Measurements from ENCODE around the gene DPP6.
A peak's percentile ranks its signal among the peaks of the same experiment; 100 is the strongest.
"Not testable (repeated sequence)": the region's sequence is repeated elsewhere in the genome, so short reads cannot be mapped to it uniquely, and the experiment has no call there.

Gene DPP6

GRCh38 chr7:154934353-154934952, 882.3 kb downstream of the DPP6 start:
- not testable (repeated sequence) for H4K5ac ChIP-seq (ENCODE audit: low read length); H3K4ac ChIP-seq (ENCODE audit: low read depth, low read length); H4K8ac ChIP-seq (ENCODE audit: low read depth, low read length); H2AK5ac ChIP-seq (ENCODE audit: low read length); H3K4me2 ChIP-seq (ENCODE audit: low read length); H3K56ac ChIP-seq (ENCODE audit: low read length); H3K79me1 ChIP-seq (ENCODE audit: low read length); H2BK15ac ChIP-seq (replicated peaks; ENCODE audit: low read depth); H3K18ac ChIP-seq (ENCODE audit: low read length); H3K27me3 ChIP-seq (ENCODE audit: insufficient read depth, low read length, poor library complexity); H3K9ac ChIP-seq (ENCODE audit: low read length); H3K4me3 ChIP-seq (ENCODE audit: low read length); H3K4me1 ChIP-seq (ENCODE audit: control insufficient read depth, low read depth, low read length); H3K79me2 ChIP-seq (ENCODE audit: control insufficient read depth, insufficient read depth, low read length); H3K36me3 ChIP-seq (ENCODE audit: control insufficient read depth, insufficient read depth, low read length); H2BK5ac ChIP-seq (ENCODE audit: low read length); H2BK120ac ChIP-seq (ENCODE audit: low read depth, low read length); H3K23ac ChIP-seq (ENCODE audit: low read length); H3K27ac ChIP-seq (ENCODE audit: low read depth, low read length)
- no CpG with 5 or more reads among the region's 5 CpGs for WGBS (ENCODE audit: extremely low coverage, insufficient coverage, low lambda C conversion rate)
- DNase-seq, result peak; percentile 25

DNA sequence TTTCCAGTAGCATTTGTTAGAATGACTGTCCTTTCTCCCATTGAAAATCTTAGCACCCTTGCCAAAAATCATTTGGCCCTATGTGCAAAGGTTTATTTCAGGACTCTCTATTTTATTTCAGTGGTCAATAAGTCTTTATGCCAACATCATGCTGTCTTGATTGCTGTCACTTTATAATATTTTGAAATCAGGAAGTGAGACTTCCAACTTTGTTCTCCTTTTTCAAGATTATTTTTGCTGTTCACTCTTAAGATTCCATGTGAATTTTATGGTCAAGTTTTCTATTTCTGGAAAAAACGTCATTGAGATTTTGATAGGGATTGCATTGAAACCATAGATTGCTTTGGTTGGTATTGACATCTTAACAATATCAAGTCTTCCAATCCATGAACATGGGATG, 885.6 kb downstream of the DPP6 start:
- no peaks in the 10 kb centered on the region for H3K36me3 ChIP-seq (ENCODE audit: control insufficient read depth, insufficient read depth, low read length)
- H3K9ac ChIP-seq (ENCODE audit: low read length), result no peak overlapping the region
- H2AK5ac ChIP-seq (ENCODE audit: low read length), result no peak overlapping the region
- no peak for DNase-seq
- H3K4me2 ChIP-seq (ENCODE audit: low read length), result no peak overlapping the region
- no peak overlapping the region for H3K56ac ChIP-seq (ENCODE audit: low read length)
- H2BK15ac ChIP-seq (replicated peaks; ENCODE audit: low read depth), result no peak overlapping the region
- no peak overlapping the region for H4K5ac ChIP-seq (ENCODE audit: low read length)
- no peaks in the 10 kb centered on the region for H3K79me1 ChIP-seq (ENCODE audit: low read length)
- H3K79me2 ChIP-seq (ENCODE audit: control insufficient read depth, insufficient read depth, low read length), result no peaks in the 10 kb centered on the region
- no peak overlapping the region for H4K8ac ChIP-seq (ENCODE audit: low read depth, low read length)
- H3K23ac ChIP-seq (ENCODE audit: low read length), result no peak overlapping the region
- no peak overlapping the region for H3K4ac ChIP-seq (ENCODE audit: low read depth, low read length)
- no peak overlapping the region for H3K4me3 ChIP-seq (ENCODE audit: low read length)
- no peak overlapping the region for H2BK120ac ChIP-seq (ENCODE audit: low read depth, low read length)
- WGBS (ENCODE audit: extremely low coverage, insufficient coverage, low lambda C conversion rate), result no CpG with 5 or more reads among the region's 1 CpG
- no peak overlapping the region for H3K27ac ChIP-seq (ENCODE audit: low read depth, low read length)
- H3K4me1 ChIP-seq (ENCODE audit: control insufficient read depth, low read depth, low read length), result no peaks in the 10 kb centered on the region
- no peak overlapping the region for H2BK5ac ChIP-seq (ENCODE audit: low read length)
- no peaks in the 10 kb centered on the region for H3K27me3 ChIP-seq (ENCODE audit: insufficient read depth, low read length, poor library complexity)
- H3K18ac ChIP-seq (ENCODE audit: low read length), result no peak overlapping the region

GRCh38 chr7:154942691-154943090, 890.5 kb downstream of the DPP6 start:
- no peak overlapping the region for H3K23ac ChIP-seq (ENCODE audit: low read length)
- no peak overlapping the region for H2AK5ac ChIP-seq (ENCODE audit: low read length)
- H3K36me3 ChIP-seq (ENCODE audit: control insufficient read depth, insufficient read depth, low read length), result peaks cover 4% of the 10 kb centered on the region
- no peak overlapping the region for H4K8ac ChIP-seq (ENCODE audit: low read depth, low read length)
- H2BK5ac ChIP-seq (ENCODE audit: low read length), result no peak overlapping the region
- H3K56ac ChIP-seq (ENCODE audit: low read length), result no peak overlapping the region
- H3K27ac ChIP-seq (ENCODE audit: low read depth, low read length), result no peak overlapping the region
- H3K4ac ChIP-seq (ENCODE audit: low read depth, low read length), result no peak overlapping the region
- no peak overlapping the region for H2BK120ac ChIP-seq (ENCODE audit: low read depth, low read length)
- no CpG with 5 or more reads among the region's 2 CpGs for WGBS (ENCODE audit: extremely low coverage, insufficient coverage, low lambda C conversion rate)
- H3K9ac ChIP-seq (ENCODE audit: low read length), result no peak overlapping the region
- no peak overlapping the region for H3K4me2 ChIP-seq (ENCODE audit: low read length)
- H3K4me3 ChIP-seq (ENCODE audit: low read length), result no peak overlapping the region
- H3K4me1 ChIP-seq (ENCODE audit: control insufficient read depth, low read depth, low read length), result no peaks in the 10 kb centered on the region
- H2BK15ac ChIP-seq (replicated peaks; ENCODE audit: low read depth), result no peak overlapping the region
- DNase-seq, result no peak
- no peak overlapping the region for H3K18ac ChIP-seq (ENCODE audit: low read length)
- no peak overlapping the region for H4K5ac ChIP-seq (ENCODE audit: low read length)
- H3K79me1 ChIP-seq (ENCODE audit: low read length), result no peaks in the 10 kb centered on the region
- no peaks in the 10 kb centered on the region for H3K27me3 ChIP-seq (ENCODE audit: insufficient read depth, low read length, poor library complexity)
- H3K79me2 ChIP-seq (ENCODE audit: control insufficient read depth, insufficient read depth, low read length), result no peaks in the 10 kb centered on the region
